Astrocyte of the hippocampus (primary cell): ENCODE data around the gene ABCA5.

Experiments used
- DNase-seq: peaks from one replicate; pipeline ENCODE4 v3.0.0; 2011; ENCODE audit warnings: low read depth, low spot score

Gene ABCA5

GRCh38 chr17:69268543-69269014 lies 58.4 kb downstream of the ABCA5 start:
- DNase-seq, result no peak

GRCh38 chr17:69267219-69267618 lies 59.7 kb downstream of the ABCA5 start:
- no peak for DNase-seq

- no peak for DNase-seq
These were observed 61.1 kb downstream of the ABCA5 start for GRCh38 chr17:69265873-69266272.

- DNase-seq, result no peak
These were observed 72.7 kb downstream of the ABCA5 start for GRCh38 chr17:69254187-69254586.

GRCh38 chr17:69250641-69251040 lies 76.3 kb downstream of the ABCA5 start:
- DNase-seq, result peak; percentile 2

GRCh38 chr17:69246726-69247375 lies 80.1 kb downstream of the ABCA5 start:
- DNase-seq, result peak; percentile 45

- DNase-seq, result no peak
These were observed 80.7 kb downstream of the ABCA5 start for GRCh38 chr17:69246202-69246601.

GRCh38 chr17:69245617-69246016 lies 81.3 kb downstream of the ABCA5 start:
- no peak for DNase-seq

GRCh38 chr17:69239611-69240600 lies 87.0 kb downstream of the ABCA5 start:
- DNase-seq, result no peak

- DNase-seq, result no peak
These were observed 90.0 kb downstream of the ABCA5 start for GRCh38 chr17:69236946-69237345.

- DNase-seq, result no peak
These were observed 90.5 kb downstream of the ABCA5 start for GRCh38 chr17:69236464-69236863.

- peak; percentile 87 for DNase-seq
These were observed 91.4 kb downstream of the ABCA5 start for GRCh38 chr17:69235338-69236058.

GRCh38 chr17:69232650-69233049 lies 94.3 kb downstream of the ABCA5 start:
- DNase-seq, result no peak

- no peak for DNase-seq
These were observed 95.4 kb downstream of the ABCA5 start for GRCh38 chr17:69231521-69231920.

- no peak for DNase-seq
These were observed 96.0 kb downstream of the ABCA5 start for GRCh38 chr17:69230939-69231338.

- no peak for DNase-seq
These were observed 98.4 kb downstream of the ABCA5 start, which contains the start of gene ABCA10 for GRCh38 chr17:69228576-69228975. TSS of gene ABCA10 (minus strand) at chr17:69228824. CDS start at chr17:69225358, 3,466 bp downstream.

GRCh38 chr17:69228018-69228417 lies 98.9 kb downstream of the ABCA5 start:
- no peak for DNase-seq

- no peak for DNase-seq
These were observed 99.4 kb downstream of the ABCA5 start for GRCh38 chr17:69227541-69227940.

GRCh38 chr17:69223809-69224208 lies 103.1 kb downstream of the ABCA5 start:
- DNase-seq, result peak; percentile 20

GRCh38 chr17:69222707-69223258 lies 104.2 kb downstream of the ABCA5 start:
- DNase-seq, result no peak

GRCh38 chr17:69220098-69220497 lies 106.8 kb downstream of the ABCA5 start:
- no peak for DNase-seq

- DNase-seq, result no peak
These were observed 107.9 kb downstream of the ABCA5 start for GRCh38 chr17:69218986-69219385.
